HL-60/S4 (cell line): ENCODE data around the gene LRRK1.

Experiments
- in situ Hi-C: fragments of 300-500 bp; cut with MboI; formaldehyde crosslinking; loops from 2 replicates; pipeline ENCODE4 v1.14.3; 2022; ENCODE audit warnings: low sequenced_read_pairs

Gene LRRK1

DNA sequence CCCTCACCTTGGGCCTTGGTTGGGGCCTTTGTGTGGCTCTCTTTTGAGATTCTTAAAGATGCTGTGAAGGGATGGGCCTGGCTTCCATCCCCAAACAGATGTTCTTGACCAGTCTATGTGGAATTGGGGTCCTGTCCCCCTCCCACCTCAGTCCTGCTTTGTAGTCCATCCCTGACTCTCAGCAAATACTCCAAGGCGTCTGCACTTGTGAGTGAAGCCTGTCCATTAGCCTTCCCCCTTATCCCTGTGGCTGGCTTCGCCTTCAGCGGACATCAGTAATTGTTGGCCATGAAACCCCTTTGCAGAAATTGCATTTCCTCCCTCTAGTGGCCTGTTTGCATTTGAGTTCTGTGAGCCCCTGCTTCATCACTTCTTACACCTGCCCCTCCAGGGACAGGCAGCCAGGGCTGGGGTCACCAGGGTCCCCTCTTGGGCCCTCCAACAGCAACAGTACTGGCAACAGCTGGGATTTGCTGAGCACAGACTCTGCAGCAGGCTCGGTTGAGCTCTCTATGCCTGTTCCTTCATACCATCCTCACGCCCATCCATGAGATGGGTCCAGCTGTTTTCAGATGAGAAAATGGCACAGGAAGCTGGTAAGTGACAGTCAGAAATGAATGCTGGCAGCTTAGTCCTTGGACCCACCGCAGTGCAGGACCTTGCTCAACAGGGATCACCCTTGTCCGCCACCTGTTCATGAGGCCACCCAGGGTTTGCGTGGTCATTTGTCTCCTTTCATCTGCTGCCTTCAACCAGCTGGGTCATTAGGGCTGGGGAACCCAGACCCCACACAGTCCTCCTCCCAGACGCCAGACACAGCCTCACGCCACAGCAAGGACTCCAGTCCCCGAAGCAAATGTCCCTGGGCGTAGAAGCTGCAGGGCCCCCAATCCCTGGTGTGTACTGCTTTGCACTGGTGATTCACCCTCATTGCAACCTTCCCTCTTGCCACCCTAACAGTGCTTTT lies 8.9 kb upstream of the LRRK1 start:
- in situ Hi-C loops = loop anchor here (25.0 kb wide), 1 partner anchor 352 kb away; the partner anchor contains the start of gene CHSY1

DNA sequence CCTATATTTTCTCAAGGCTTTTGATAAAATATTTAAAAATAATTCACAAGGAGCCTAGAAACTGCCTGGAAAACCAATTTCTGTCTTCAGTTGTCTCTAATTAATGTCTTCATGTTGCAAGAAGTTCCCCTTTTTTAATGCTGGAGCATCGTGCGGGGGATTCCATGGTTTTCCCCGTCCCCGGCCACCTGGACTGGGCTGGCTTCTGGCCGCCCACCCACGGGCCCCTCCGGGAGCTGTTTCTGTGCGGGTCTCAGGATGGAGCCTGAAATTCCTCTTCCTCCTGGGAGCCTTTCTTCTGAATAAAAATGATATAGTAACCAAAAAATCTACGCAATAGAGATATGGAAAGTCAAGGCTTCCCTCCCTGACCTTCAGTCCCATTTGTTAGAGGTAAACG lies 8.1 kb upstream of the LRRK1 start:
- in situ Hi-C loops = loop anchor here (25.0 kb wide), 1 partner anchor 351 kb away; the partner anchor contains the start of gene CHSY1

DNA sequence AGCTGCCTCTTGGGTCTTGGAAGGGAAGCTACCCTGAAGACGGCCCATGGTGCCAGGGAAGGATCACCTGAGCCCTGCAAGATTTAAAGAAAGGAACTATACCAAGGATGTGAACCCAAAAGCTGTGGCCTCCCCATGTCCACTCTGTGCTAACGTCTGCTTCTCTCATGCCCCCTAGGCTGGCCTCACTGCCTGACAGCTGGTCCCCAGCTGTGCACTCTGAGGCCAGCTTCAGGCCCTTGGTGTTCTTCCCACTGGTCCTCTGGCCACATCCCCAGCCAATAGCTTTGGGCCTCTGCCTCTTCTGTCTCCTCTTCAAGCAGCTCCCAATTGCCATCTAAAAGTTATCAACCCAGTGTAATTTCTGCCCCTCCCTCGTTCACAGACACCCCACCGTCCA lies 5.2 kb upstream of the LRRK1 start:
- in situ Hi-C loops = loop anchor here (25.0 kb wide), 1 partner anchor 348 kb away; the partner anchor contains the start of gene CHSY1

DNA sequence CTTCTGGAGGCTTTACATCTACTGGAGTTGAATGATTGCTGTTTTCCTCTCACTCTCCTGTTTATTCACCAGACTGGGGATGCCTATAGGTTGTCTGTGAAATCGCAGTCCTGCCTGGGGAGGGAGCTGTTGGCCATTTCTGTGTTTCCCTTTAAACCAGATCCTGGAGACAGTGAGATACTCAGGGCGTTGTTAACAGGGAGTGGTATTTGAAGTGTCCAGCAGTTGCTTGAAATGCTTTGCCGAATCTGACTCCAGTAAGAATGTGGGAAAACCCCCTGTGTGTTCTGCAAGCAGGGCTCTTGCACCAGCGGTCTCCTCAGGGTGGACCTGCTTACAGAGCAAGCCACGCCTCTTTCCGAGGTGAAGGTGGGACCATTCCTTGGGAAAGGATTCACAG lies 4.3 kb upstream of the LRRK1 start:
- in situ Hi-C loops = loop anchor here (5.0 to 25.0 kb wide), 2 partner anchors 92 to 347 kb away; partner anchors contain the start of gene CHSY1

DNA sequence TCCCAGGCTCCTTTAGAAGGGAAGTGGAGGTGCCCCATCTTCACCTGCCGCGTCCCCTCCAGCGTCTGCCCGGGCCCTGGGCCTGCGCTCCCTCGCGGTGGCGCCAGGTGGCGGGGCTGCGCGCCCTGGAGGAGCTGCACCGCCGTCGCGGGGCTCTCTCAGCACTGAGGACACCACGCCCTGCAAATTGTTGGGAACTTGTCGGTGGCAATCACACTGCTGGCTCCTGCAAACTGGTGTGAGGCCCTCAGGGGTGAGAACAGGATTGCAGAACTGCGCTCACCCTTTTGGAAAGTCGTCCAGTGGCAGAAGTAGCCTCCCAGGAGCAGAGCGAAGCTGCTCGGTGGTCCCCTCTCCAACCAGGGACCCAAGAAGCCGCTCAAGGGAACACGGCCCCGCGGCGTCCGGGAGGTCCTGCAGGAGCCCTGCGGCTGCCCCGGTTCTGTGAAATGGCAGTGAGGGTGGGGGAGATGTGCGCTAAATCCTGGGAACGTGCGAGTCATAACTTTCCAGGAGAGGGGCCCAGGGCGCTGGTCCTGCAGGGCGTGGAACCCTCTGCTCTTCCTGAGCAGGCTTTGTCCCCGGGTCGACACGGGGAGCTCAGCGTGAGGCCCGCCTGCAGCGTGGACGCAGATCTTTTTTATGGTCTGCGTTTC lies 995 bp upstream of the LRRK1 start:
- in situ Hi-C loops = loop anchor here (5.0 to 25.0 kb wide), 2 partner anchors 89 to 344 kb away; partner anchors contain the start of gene CHSY1

DNA sequence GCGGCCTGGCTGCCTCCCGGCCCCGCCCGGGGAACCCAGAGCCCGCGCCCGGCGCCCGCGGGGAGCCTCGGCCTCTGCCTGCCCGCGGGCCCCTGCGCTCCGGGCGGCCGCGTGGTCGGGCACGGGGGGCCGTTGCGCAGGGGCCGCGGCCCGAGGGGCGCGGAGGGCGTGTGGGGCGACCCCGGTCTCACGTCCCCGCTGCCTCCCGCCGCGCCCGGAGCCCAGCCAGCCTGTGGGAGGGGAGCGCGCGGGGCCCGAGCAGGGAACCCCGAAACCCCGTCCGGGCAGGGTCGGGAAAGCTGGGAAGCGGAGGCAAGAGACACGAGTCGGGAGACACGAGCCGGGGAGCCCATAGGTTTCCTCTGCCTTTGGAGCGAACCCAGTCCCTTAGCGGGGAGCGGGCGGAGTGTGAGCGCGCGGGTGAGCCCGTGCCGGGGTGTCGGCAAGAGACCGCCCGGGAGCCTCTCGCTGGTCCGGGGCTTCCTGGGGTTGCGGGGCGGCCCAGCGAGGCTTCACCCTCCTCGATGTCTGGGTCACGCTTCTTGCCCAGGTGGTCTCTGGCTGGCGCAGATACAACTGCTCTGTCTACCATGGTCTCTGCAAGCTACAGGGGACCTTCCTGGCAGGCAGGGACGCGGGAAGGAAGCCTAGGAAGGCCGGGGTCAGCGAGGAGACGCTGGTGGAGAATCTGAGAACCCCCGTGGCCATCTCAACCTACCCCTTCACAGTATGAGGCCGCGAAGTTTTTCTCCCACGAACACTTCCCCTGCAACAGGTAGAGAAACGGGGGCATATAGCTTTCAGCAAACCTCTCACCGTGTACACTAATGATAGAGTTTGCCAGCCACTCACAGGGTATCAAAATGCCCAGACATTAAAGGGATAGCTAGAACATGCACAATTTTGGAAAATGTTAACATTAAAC lies 586 bp downstream of the LRRK1 start:
- in situ Hi-C loops = loop anchor here (5.0 to 25.0 kb wide), 2 partner anchors 88 to 343 kb away; partner anchors contain the start of gene CHSY1

DNA sequence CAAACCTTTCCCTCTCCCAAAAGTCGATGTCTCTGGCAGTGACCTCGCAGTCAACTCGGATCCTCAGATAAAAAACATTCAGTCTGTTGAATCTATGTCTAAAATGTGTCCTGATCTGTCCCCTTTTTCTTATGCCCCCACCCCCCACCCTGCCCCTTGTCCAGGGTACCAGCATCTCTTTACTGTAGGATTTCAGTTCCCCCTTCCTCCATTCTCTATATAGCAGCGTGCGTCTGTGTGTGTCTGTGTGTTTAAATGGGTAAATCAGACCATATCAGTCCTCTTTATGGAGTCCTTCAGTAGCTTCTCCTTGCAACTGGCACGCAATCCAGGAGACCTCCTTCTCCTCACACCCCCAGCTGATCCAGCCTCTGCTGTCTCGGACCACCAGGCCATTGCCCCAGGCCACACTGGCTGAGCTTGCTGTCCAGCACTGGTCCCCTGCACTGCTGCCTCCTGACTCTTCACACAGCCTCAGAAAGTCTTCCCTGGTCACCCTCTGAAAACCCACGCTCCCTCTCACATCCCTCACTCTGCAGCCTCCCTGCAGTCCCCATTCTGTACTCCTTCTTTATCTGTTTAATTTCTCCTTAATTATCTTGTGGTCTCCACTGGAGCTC lies 1.5 kb downstream of the LRRK1 start:
- in situ Hi-C loops = loop anchor here (25.0 kb wide), 1 partner anchor 342 kb away; the partner anchor contains the start of gene CHSY1

DNA sequence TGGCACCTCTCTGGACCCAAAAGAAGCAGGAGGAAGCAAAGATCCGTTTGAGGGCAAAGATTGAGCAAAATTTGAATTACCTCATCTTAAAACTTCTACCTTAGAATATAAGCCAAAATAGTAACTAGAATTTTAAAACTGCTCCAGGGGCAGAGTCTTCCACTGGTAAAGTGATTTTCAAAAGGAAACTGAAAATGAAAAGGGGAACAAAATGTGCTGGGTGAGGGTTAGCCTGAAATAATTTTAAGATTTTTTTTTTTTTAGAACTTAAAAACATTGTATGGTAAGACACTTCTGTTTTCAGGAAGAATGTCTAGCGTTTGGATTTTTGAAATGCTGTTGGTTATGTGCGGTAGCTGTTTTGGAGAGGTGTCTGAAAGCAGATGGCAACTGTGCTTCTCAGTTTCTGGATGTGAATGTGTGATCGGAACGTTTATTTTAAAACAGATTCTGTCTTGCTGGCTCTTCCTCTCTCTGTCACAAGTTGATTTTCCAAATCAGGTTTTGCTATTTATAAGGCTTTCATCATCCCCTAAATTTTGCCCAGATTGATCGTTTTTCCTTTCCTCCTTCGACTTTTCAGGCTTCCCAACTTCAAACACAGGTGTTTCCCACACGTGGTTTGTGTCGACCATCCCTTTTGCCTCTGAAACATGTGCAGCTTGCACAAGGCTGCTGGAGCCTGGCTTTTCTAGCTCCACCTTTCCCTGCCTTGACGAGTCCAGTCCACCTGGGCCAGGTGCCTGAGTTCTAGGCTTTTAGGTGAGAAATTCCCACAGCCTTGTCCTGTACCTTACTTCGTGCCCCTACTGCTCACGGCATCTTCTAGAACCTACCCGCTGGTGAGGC lies 3.3 kb downstream of the LRRK1 start:
- in situ Hi-C loops = loop anchor here (25.0 kb wide), 1 partner anchor 340 kb away; the partner anchor contains the start of gene CHSY1

DNA sequence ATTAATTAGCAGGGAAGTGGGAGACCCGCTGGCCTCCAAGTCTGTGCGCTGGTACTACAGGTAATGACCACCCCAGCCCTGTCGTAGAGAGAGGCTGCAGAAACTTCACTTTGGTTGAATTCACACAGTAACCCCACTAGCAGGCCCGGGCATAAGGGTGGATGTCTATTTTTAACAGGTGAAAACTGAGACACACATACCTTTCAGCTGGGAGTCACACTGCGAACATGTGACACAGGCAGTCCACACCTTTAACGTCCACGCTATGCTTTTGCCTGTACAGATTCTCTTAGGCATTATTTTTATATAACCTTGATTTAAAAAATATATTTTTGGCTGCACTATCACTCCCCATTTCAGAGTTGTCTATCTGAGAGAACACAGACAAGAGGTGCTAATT lies 3.9 kb downstream of the LRRK1 start:
- in situ Hi-C loops = loop anchor here (25.0 kb wide), 1 partner anchor 339 kb away; the partner anchor contains the start of gene CHSY1

DNA sequence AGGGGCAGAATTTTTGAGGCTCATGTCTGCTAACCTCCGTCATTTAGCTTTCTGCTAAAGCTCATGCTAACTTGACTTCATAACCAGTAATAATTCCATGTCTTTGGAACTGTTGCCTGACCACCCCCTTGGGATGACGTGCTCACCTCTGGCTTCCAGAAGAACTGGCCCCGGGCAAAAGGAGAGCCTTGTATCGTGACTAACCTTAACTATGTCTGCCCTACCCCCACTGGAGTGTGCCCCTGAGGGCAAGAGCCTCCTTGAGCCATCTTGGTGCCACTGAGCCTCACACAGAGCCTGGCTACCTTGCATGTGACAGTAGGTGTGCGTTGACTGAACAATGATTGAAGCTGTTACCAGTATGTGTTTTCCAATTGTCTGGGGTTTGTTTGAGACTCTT lies 4.7 kb downstream of the LRRK1 start:
- in situ Hi-C loops = loop anchor here (25.0 kb wide), 1 partner anchor 338 kb away; the partner anchor contains the start of gene CHSY1

DNA sequence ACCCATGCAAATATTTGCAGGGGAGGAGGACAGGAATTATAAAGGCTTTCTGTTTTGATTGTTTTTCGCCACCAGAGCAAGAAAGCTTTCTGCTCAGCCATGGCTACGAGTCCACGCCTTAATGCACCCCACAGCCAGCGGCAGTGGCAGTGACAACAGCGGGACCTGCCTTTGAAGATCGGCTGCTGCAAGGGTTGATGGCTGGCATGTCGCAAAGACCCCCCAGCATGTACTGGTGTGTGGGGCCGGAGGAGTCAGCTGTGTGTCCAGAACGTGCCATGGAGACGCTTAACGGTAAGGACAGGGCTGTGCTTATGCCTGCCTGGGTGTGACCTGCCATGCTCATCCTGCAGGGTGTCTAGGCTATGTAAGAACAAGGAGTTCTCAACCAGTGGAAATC lies 5.3 kb downstream of the LRRK1 start:
- in situ Hi-C loops = loop anchor here (25.0 kb wide), 1 partner anchor 338 kb away; the partner anchor contains the start of gene CHSY1

DNA sequence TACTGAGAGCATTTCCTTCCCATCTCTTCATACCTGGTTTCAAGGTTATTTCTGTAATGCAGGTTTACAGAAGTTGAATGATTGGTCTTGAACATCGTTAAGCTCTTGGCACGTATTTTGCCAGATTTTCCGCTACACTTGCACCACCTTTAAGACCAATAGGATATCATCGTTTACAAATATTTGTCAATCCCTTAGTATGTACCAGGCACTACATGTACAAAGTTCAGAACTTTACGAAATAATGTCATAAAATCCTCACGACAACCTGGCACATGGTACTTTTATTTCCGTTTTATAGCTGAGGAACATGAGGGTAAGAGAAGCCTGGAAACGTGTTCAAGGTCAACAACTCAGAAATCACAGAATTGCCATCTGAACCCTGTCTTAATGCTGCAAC lies 6.3 kb downstream of the LRRK1 start:
- in situ Hi-C loops = no loop called here

DNA sequence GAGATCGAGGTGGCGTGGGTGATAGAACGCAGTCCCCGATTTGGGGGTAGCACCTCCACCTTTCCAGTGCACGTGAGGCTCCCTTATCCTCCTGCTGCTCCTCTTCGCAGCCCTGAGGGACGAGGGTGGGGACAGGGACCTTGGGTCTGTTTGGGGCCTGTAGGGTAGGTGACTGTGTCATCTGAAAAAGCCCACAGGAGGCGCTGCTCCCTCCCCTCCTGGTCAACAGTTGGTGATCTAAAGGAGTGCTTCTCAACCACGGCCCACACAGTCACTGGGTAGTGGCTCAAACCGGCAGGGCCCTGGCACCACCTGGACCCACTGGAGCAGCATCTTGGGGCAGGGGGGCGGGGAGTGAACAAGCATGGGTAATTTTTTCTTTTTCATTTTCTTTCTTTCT lies 7.1 kb downstream of the LRRK1 start:
- in situ Hi-C loops = no loop called here

DNA sequence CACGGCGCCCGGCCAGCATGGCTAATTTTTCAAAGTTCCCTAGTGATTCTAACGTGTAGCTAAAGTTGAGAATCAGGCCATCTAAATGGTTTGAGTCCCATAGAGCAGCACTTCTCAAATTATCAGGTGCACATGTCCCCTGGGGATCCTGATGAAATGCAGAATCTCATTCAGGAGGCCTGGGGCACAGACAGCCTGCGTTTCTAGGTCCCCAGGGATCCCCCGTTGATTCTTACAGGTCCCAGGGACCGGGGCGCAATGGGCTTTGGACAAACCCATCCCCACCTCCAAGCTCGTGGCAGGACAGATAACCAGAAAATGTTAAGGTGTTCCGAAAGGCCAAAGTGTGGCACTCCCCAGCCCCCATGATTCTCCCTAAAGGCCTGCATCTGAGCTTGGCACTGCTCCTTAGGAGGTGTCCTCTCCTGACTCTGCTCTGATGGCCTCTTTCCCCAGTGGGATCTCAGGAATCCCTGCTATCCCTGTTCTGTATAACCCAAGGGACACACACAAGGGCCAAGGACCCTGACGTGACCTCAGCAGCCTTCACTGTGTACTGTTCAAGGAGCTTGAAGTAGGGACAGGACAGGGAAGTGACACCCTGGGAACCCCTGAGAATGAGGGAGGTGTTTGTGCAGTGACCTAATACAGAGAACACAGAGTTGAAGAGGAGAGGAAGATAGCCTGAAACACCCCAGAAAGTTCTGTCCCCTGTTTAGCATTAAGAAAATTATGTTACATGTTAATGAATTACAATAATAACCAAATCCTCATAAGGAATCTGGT lies 8.0 kb downstream of the LRRK1 start:
- in situ Hi-C loops = no loop called here

DNA sequence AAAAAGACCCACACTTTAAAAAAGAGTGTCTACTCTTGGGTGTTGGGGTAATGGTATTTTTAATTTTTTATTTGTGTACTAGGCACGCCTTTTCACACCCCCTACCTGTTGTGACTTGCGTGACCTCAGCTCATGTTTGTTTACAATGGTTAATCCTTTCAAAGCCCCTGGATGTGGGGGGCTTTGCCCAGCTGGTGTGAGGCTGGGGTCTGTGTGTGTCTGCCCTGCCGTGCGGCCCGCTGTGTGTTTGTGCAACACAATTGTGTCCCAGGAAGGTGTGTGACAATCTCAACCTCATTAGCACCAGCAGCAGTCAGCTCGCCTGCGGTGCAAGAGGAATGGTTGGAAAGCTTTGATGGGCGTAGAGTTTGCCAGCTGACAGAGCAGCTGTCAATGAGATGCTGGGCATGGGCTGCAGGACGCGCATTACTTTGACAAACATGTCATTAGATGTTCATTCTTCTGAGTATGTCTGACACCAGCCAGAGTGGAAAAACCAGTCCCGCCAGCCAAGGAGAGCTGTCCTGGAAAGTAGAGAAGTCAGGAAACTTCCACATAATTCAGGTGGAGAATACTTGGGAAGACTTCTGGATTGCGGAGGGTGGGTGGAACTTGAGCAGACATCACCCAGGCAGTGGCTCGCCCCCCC lies 9.6 kb downstream of the LRRK1 start:
- in situ Hi-C loops = no loop called here

DNA sequence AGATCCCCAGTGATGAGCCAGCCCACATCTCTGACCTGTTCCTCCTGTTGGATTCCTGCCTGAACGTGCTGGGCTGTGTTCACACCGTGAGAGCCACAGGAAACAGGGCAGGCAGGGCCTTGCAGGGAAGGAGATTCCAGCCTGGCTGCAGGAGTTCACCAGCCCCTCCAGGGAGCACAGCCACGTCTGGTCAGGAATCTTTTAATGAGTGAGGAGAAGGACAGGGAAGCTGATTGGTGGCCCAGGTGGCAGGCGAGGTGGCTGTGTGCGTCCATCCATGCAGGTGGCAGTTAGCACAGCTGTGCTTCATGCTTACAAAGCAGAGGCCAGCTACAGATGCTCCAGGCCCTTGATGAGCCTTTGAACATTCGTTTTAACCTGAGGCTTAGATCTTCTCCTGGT lies 10.5 kb downstream of the LRRK1 start:
- in situ Hi-C loops = no loop called here

DNA sequence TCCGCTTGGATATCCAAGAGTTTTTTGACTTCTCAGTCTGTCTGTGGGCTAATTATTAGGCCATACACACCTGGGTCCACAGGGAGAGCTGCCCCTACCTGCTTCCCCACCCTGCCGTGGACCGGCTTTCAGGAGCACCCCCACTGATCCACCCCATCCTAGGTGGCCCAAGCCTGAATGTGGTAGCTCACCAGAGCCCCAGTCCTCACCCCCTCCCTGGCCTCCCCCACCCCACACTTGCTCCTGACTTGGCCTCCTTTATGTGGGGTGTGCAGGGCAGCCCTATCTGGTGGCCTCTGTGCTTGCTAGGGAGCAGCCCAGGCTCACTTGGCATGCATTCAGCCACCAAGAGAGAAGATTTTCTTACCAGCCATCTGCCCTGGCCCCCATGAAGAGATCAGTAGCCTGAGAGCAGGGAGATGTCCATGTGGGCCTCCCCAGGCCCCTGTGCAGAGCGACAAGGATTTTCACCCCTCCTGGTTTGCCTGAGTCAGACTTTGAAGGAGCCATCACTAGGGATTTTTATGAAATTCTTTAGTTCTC lies 11.2 kb downstream of the LRRK1 start:
- in situ Hi-C loops = no loop called here
